ENCODE measurements around the gene RPGRIP1.

RPGRIP1 gene

DNA sequence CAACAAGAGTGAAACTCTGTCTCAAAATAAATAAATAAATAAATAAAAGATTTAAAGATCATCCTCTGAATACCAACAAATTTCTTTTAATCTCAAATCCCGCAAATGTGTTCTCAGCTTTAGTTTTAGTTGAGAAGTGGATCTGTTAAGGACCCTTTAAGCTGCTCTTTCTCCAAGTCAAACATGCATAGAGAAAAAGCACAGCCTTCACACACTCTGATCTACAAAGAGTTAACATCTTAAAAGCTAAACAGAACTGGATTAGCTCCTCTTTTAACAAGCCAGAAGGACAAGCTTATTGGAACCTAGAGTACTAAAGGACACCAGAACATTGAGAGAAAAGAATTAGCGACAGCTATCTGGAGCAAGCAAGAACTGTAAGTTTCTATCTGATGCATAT lies at the start of gene RPGRIP1:
Gene RPGRIP1, plus strand, starts transcription at position 301 of the 400 bp plus-strand sequence. CDS start 7,894 bp downstream, outside the sequence.
- no peaks in the 10 kb centered on the region for H3F3A ChIP-seq (ENCODE audit: low read depth)
- H3K4me1 ChIP-seq (ENCODE audit: insufficient read depth, low read length, poor library complexity, severe bottlenecking) = no peaks in the 10 kb centered on the region
- no peaks in the 10 kb centered on the region for H3K9me2 ChIP-seq (replicated peaks; ENCODE audit: low read depth, low read length)
- H4K20me1 ChIP-seq (ENCODE audit: insufficient read depth, low read length, poor library complexity, severe bottlenecking) = no peaks in the 10 kb centered on the region
- no peak within 1 kb of the TSS for H2AFZ ChIP-seq (ENCODE audit: low read length)
- no peaks in the 10 kb centered on the region for H3K27me3 ChIP-seq (ENCODE audit: insufficient read depth, low read length, poor library complexity, severe bottlenecking)
- no peaks in the 10 kb centered on the region for H3K36me3 ChIP-seq (ENCODE audit: insufficient read depth, low read length)
- no peaks in the 10 kb centered on the region for H3K79me2 ChIP-seq (ENCODE audit: insufficient read depth, low read length)
- H3K9ac ChIP-seq (ENCODE audit: low read depth, low read length, poor library complexity, severe bottlenecking) = no peak within 1 kb of the TSS
- no peak within 1 kb of the TSS for H3K4me2 ChIP-seq (ENCODE audit: low read depth, low read length, poor library complexity, severe bottlenecking)
- TF ChIP-seq, protein P1, sequence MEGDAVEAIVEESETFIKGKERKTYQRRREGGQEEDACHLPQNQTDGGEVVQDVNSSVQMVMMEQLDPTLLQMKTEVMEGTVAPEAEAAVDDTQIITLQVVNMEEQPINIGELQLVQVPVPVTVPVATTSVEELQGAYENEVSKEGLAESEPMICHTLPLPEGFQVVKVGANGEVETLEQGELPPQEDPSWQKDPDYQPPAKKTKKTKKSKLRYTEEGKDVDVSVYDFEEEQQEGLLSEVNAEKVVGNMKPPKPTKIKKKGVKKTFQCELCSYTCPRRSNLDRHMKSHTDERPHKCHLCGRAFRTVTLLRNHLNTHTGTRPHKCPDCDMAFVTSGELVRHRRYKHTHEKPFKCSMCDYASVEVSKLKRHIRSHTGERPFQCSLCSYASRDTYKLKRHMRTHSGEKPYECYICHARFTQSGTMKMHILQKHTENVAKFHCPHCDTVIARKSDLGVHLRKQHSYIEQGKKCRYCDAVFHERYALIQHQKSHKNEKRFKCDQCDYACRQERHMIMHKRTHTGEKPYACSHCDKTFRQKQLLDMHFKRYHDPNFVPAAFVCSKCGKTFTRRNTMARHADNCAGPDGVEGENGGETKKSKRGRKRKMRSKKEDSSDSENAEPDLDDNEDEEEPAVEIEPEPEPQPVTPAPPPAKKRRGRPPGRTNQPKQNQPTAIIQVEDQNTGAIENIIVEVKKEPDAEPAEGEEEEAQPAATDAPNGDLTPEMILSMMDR (conservative IDR thresholded peaks at IDR 0.05; ENCODE audit: low read length) = no peak
- TF ChIP-seq EZH2phosphoT487 (IDR thresholded peaks at IDR 0.05; ENCODE audit: borderline replicate concordance) = no peak
- H3K4me3 ChIP-seq (ENCODE audit: low read length, poor library complexity, severe bottlenecking) = no peak within 1 kb of the TSS
- no peaks in the 10 kb centered on the region for H3K9me3 ChIP-seq (ENCODE audit: insufficient read depth, low read depth, low read length)

DNA sequence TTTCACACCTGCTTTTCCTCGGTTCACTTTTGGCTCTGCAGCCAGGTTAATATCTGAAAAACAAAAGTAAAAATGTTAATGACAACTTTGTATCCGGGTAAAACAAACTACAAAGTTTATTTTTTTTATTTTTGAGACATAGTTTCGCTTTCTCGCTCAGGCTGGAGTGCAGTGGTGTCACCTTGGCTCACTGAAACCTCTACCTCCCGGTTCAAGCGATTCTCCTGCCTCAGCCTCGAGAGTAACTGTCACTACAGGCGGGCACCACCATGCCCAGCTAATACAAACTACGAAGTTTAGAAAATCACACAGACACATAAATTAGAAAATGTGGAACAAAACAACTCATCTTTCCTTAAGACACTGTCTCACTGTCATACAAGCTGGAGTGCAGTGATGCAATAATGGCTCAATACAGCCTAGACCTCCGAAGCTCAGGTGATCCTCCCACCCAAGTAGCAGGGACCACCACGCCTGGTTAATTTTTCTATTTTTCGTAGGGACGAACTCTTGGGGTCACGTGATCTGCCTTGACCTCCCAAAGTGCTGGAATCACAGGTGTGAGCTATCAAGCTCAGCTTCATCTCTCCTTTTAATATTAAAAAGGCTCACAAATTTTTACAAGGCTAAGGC lies 48.7 kb upstream of the RPGRIP1 start:
- Histone ChIP-seq H3K9ac (ENCODE audit: low read depth, low read length, poor library complexity, severe bottlenecking) (no peak overlapping the region), H3K79me2 (ENCODE audit: insufficient read depth, low read length) (peaks cover 100% of the 10 kb centered on the region), H3K4me2 (ENCODE audit: low read depth, low read length, poor library complexity, severe bottlenecking) (no peak overlapping the region), H3K27me3 (ENCODE audit: insufficient read depth, low read length, poor library complexity, severe bottlenecking) (no peaks in the 10 kb centered on the region), H3K36me3 (ENCODE audit: insufficient read depth, low read length) (peaks cover 100% of the 10 kb centered on the region), H3K9me2 (replicated peaks; ENCODE audit: low read depth, low read length) (no peaks in the 10 kb centered on the region), H2AFZ (ENCODE audit: low read length) (no peak overlapping the region), H3K9me3 (ENCODE audit: insufficient read depth, low read depth, low read length) (no peaks in the 10 kb centered on the region), H4K20me1 (ENCODE audit: insufficient read depth, low read length, poor library complexity, severe bottlenecking) (peaks cover 100% of the 10 kb centered on the region), H3K4me3 (ENCODE audit: low read length, poor library complexity, severe bottlenecking) (no peak overlapping the region), H3K4me1 (ENCODE audit: insufficient read depth, low read length, poor library complexity, severe bottlenecking) (peaks cover 21% of the 10 kb centered on the region), H3F3A (ENCODE audit: low read depth) (peaks cover 23% of the 10 kb centered on the region)
- TF ChIP-seq, protein P1 (conservative IDR thresholded peaks at IDR 0.05; ENCODE audit: low read length) = no peak
- TF ChIP-seq EZH2phosphoT487 (IDR thresholded peaks at IDR 0.05; ENCODE audit: borderline replicate concordance) = no peak

DNA sequence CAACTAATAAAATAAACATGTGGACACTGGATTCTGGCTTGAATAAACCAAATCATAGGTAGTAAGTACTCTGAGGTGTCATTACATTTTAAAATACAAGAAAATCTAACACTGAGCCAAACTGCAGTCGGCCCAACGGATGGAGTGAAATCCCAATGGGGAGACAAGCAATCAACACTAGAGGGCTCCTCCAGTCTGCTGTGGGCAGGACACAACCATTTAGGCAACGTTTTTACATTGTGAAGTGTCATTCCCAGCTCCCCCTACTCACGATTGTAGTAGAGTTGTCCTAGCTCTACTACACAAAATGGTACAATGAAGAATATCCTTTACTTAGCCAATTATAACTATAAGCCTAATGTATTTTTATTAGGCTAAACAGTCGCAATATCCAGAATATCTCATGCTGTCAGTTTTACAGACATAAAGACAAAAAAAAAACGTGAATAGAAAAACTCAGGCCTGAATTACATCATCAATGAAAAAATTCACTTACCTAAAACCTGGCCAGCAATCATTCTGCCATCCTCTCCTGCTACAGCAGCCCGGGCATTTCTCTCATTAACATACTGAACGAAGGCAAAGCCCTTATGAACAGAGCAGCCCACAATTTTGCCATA lies 46.3 kb upstream of the RPGRIP1 start:
- Histone ChIP-seq H4K20me1 (ENCODE audit: insufficient read depth, low read length, poor library complexity, severe bottlenecking) (peaks cover 100% of the 10 kb centered on the region), H3K9me2 (replicated peaks; ENCODE audit: low read depth, low read length) (no peaks in the 10 kb centered on the region), H3K4me3 (ENCODE audit: low read length, poor library complexity, severe bottlenecking) (no peak overlapping the region), H3F3A (ENCODE audit: low read depth) (peaks cover 23% of the 10 kb centered on the region), H3K27me3 (ENCODE audit: insufficient read depth, low read length, poor library complexity, severe bottlenecking) (no peaks in the 10 kb centered on the region), H3K79me2 (ENCODE audit: insufficient read depth, low read length) (peaks cover 100% of the 10 kb centered on the region), H3K4me2 (ENCODE audit: low read depth, low read length, poor library complexity, severe bottlenecking) (no peak overlapping the region), H2AFZ (ENCODE audit: low read length) (no peak overlapping the region), H3K9me3 (ENCODE audit: insufficient read depth, low read depth, low read length) (no peaks in the 10 kb centered on the region), H3K36me3 (ENCODE audit: insufficient read depth, low read length) (peaks cover 100% of the 10 kb centered on the region), H3K4me1 (ENCODE audit: insufficient read depth, low read length, poor library complexity, severe bottlenecking) (peaks cover 21% of the 10 kb centered on the region), H3K9ac (ENCODE audit: low read depth, low read length, poor library complexity, severe bottlenecking) (no peak overlapping the region)
- TF ChIP-seq, protein P1 (conservative IDR thresholded peaks at IDR 0.05; ENCODE audit: low read length) = peak; percentile 46
- no peak for TF ChIP-seq EZH2phosphoT487 (IDR thresholded peaks at IDR 0.05; ENCODE audit: borderline replicate concordance)

All from Loucy (cell line).